Esophagus squamous epithelium (tissue), 4 donors: ENCODE results near the gene DHX32.

ENCODE experiments used
- CTCF ChIP-seq, 6 experiments: fragments of 450-650 bp in 4 of 6; fragments of 200-600 bp in 2 of 6; sonication (generic) in 2 of 6; IDR thresholded peaks; one replicate each; pipeline ENCODE4 v1.5.1; 2016 to 2019; ENCODE audit warnings: antibody characterized with exemption in 6 of 6, mild to moderate bottlenecking in 4 of 6, moderate library complexity in 4 of 6
- POLR2A ChIP-seq, 4 donors: fragments of 450-650 bp; IDR thresholded peaks; one replicate each; pipeline ENCODE4 v1.6.1; 2017; ENCODE audit warnings: antibody characterized with exemption in 4 of 4, mild to moderate bottlenecking in 4 of 4, moderate library complexity in 3 of 4

DNA sequence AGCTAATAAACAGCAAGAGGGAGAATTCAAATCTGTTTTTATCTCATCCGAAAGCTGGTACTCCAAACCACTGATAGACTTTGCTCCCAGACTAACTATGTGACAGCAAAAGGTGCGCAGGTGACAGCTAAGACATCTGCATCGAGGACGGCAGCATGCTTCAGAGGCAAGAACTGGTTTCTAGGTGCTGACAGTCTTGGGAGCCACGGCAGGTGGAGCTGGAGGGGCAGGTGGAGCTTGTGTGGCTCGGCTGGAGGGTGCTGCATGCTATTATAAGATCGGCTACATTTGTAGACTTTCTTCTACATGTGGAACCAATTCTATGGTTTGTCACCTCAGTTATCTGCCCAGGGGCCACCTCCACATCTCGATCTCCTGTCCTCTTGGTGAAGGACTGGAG, 83.7 kb downstream of the DHX32 start:
- TF ChIP-seq CTCF (IDR thresholded peaks at IDR 0.05) (no peak), POLR2A (IDR thresholded peaks at IDR 0.05) (no peak)
